Dendritic cell treated with granulocyte-macrophage colony-stimulating factor and Interleukin-4, amounts not matched to agents 40 ng/mL and 50 ng/mL, for 4 days (primary cell): Measurements from ENCODE around the gene POLR2E.

Experiments
- H3K27ac Mint-ChIP-seq: one replicate; pipeline ENCODE4 v1.8.0; 2022; ENCODE audit warnings: mild to moderate bottlenecking, mixed read lengths
- H3K27me3 Mint-ChIP-seq: one replicate; pipeline ENCODE4 v1.8.0; 2022; ENCODE audit warnings: mild to moderate bottlenecking, mixed read lengths
- H3K36me3 Mint-ChIP-seq: one replicate; pipeline ENCODE4 v1.8.0; 2022; ENCODE audit warnings: low read depth, mixed read lengths
- H3K4me1 Mint-ChIP-seq: one replicate; pipeline ENCODE4 v1.8.0; 2022; ENCODE audit warnings: low read depth, mixed read lengths
- H3K4me3 Mint-ChIP-seq: one replicate; pipeline ENCODE4 v1.8.0; 2022; ENCODE audit warnings: mild to moderate bottlenecking, moderate library complexity, mixed read lengths
- H3K9me3 Mint-ChIP-seq: one replicate; pipeline ENCODE4 v1.8.0; 2022; ENCODE audit warnings: mixed read lengths
- intact Hi-C: fragments of 100-400 bp; cut with micrococcal nuclease; formaldehyde crosslinking; loops from one replicate; pipeline ENCODE4 v1.15.0; 2022

Gene POLR2E

DNA sequence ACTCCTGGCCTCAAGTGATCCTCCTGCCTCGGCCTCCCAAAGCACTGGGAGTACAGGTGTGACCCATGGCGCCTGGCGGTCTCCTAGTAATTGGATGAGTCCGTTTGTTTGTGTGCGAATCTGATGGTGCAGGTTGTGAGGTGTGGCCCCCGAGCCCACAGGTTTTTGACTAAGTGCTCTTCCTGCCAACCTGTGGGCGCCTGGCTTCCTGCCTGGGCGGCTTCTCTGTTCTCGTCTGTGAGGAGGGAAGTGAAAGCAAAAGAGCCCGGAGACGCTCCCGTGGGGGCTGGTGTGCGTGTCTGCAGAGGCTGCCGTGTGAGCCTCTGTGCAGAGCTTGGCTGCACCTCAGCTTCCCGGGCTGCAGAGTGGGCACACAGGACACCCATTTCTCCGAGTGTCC is 18.2 kb downstream of the POLR2E start:
- Mint-ChIP-seq H3K36me3 (peaks cover 94% of the 10 kb centered on the region), H3K4me3 (peak overlapping the region; percentile 74), H3K27ac (peak overlapping the region; percentile 84), H3K27me3 (no peaks in the 10 kb centered on the region), H3K4me1 (peaks cover 75% of the 10 kb centered on the region), H3K9me3 (no peaks in the 10 kb centered on the region)
- intact Hi-C loops: no loop called here

DNA sequence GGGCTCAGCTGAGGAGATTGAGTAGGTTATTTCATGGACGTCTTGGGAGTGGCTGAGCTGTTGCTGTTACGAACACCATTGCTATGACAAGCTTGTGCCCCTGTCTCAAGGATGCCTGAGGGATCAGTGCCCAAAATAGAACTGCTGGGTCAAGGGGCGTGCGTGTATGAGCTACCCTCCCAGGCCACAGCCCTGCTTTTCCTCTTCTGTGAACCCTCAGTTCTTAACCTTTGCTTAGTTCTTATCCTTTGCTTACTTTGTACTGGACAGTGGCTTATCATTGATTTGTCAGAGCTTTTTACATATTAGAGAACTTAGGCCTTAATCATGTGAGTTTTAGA is 19.2 kb downstream of the POLR2E start:
- Mint-ChIP-seq H3K4me3 (peak overlapping the region; percentile 40), H3K4me1 (peaks cover 70% of the 10 kb centered on the region), H3K36me3 (peaks cover 92% of the 10 kb centered on the region), H3K27ac (peak overlapping the region; percentile 84), H3K27me3 (no peaks in the 10 kb centered on the region), H3K9me3 (no peaks in the 10 kb centered on the region)
- intact Hi-C loops: no loop called here

DNA sequence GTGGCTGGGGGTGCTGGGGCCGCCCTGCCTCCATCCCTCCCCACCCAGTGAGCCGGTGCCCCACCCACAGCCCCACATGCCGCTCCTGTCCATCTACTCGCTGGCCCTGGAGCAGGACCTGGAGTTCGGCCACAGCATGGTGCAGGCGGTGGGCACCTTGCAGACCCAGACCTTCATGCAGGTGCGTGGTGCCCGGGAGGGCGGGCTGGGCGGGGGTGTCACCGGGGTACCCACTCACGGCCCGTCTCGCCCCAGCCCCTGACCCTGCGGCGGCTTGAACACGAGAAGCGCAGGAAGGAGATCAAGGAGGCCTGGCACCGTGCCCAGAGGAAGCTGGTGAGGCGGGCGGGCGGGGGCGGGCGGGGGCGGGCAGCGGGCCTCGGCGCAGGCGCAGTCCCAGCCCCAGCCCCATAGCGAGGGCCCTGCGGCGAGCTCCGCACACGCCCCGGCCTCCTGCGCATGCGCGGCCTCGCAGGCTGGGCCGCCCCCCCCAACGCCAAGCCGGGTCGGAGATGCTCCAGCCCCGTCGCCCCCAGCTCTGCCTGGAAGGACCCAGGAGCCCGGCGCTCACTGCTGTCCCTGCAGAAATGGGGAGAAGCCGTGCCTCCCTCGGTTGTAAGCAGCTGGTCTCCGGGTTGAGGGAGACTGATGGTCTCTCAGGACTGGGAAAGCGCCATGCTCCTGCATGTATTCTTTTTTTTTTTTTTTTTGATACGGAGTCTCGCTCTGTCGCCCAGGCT is 20.5 kb downstream of the POLR2E start:
- peak overlapping the region; percentile 54 for H3K4me3 Mint-ChIP-seq
- H3K27ac Mint-ChIP-seq: peak overlapping the region; percentile 84
- H3K36me3 Mint-ChIP-seq: peaks cover 92% of the 10 kb centered on the region
- intact Hi-C loops: no loop called here
- H3K27me3 Mint-ChIP-seq: no peaks in the 10 kb centered on the region
- peaks cover 57% of the 10 kb centered on the region for H3K4me1 Mint-ChIP-seq
- H3K9me3 Mint-ChIP-seq: no peaks in the 10 kb centered on the region

DNA sequence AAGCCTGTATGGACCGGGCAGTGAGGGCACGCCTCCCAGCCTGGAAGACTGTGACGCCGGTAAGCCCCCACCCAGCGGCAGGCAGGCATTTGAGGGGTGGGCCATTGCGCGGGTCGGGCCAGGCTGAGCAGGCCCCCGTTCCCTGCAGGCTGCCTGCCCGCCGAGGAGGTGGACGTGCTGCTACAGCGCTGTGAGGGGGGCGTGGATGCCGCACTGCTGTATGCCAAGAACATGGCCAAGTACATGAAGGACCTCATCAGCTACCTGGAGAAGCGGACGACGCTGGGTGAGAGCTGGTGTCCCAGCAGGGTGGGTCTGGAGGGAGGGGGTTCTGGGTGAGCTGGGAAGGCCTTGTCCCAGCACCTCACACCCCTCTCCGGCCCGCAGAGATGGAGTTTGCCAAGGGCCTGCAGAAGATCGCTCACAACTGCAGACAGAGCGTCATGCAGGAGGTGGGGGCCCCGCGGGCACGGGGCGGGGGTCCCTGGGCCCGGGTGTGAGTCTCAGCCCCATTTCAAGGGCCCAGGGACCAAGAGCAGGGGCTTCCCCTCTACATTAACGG is 21.1 kb downstream of the POLR2E start:
- Mint-ChIP-seq H3K4me3 (peak overlapping the region; percentile 54), H3K27me3 (no peaks in the 10 kb centered on the region), H3K27ac (peak overlapping the region; percentile 71), H3K9me3 (no peaks in the 10 kb centered on the region), H3K36me3 (peaks cover 92% of the 10 kb centered on the region), H3K4me1 (peaks cover 61% of the 10 kb centered on the region)
- intact Hi-C loops: no loop called here

DNA sequence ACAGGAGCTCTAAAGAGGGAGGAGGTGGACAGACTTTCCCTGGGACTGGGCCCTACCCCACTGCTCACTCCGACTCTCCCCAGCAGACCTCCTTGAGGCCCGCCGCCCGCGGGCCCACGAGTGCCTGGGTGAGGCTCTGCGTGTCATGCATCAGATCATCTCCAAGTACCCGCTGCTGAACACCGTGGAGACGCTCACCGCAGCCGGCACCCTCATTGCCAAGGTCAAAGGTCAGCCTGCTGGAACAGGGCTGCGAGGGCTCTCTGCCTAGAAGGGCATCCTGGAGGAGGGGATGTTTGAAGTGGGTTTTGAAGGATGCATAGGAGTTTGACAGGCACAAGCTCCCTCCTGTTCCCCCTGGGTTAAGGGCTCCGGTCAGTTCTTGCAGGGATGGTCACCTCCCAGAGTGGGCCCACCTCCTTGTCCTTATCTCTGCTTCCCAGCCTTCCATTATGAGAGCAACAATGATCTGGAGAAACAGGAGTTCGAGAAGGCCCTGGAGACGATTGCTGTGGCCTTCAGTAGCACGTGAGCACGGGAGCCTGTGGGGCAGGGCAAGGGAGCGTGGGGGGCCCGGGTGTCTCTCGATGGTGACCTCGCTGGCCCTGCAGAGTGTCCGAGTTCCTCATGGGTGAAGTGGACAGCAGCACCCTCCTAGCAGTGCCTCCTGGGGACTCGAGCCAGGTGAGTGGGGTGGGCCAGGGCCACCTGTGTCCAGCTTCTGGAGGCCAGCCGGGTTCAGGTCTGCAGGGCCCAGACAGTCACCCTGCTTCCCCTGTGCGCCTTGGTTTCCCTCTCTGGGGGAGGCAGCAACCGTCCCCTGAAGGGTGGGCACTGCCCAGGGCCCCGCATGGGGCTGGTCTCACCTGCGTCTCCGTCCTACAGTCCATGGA is 21.9 kb downstream of the POLR2E start:
- no peaks in the 10 kb centered on the region for H3K27me3 Mint-ChIP-seq
- H3K36me3 Mint-ChIP-seq: peaks cover 92% of the 10 kb centered on the region
- peaks cover 68% of the 10 kb centered on the region for H3K4me1 Mint-ChIP-seq
- intact Hi-C loops: no loop called here
- peak overlapping the region; percentile 71 for H3K27ac Mint-ChIP-seq
- H3K9me3 Mint-ChIP-seq: no peaks in the 10 kb centered on the region
- peak overlapping the region; percentile 54 for H3K4me3 Mint-ChIP-seq

DNA sequence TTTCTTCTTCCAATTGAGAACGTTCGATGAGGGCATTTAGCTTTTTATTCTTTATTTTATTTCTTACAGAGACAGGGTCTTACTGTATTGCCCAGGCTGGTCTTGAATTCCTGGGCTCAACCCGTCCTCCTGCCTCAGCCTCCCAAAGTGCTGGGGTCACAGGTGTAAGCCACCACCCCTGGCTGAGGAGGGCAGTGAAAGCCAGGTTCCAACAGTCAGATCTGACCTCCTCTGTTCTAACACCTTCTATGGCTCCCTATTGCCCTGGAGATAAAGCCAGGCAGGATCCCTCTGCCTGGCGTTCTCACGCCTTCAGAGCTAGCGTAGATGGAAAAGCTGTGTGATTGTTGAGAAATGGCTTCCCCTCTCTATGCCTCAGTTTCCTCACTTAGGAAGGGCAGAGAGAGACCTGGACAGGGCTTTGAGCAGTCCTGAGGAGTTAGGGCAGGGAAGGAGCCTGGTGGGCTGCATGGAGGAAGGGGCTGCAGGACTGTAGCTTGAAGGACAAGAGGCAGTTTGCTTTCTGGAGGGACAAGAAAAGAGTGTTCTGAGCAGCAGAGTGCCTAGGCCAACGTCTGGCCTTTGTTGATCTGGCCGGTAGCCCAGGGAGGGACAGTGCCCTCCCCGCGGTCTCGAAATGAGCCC is 22.7 kb downstream of the POLR2E start:
- no peaks in the 10 kb centered on the region for H3K9me3 Mint-ChIP-seq
- intact Hi-C loops: no loop called here
- peak overlapping the region; percentile 50 for H3K27ac Mint-ChIP-seq
- H3K4me1 Mint-ChIP-seq: peaks cover 65% of the 10 kb centered on the region
- peaks cover 92% of the 10 kb centered on the region for H3K36me3 Mint-ChIP-seq
- no peak overlapping the region for H3K4me3 Mint-ChIP-seq
- H3K27me3 Mint-ChIP-seq: no peaks in the 10 kb centered on the region

DNA sequence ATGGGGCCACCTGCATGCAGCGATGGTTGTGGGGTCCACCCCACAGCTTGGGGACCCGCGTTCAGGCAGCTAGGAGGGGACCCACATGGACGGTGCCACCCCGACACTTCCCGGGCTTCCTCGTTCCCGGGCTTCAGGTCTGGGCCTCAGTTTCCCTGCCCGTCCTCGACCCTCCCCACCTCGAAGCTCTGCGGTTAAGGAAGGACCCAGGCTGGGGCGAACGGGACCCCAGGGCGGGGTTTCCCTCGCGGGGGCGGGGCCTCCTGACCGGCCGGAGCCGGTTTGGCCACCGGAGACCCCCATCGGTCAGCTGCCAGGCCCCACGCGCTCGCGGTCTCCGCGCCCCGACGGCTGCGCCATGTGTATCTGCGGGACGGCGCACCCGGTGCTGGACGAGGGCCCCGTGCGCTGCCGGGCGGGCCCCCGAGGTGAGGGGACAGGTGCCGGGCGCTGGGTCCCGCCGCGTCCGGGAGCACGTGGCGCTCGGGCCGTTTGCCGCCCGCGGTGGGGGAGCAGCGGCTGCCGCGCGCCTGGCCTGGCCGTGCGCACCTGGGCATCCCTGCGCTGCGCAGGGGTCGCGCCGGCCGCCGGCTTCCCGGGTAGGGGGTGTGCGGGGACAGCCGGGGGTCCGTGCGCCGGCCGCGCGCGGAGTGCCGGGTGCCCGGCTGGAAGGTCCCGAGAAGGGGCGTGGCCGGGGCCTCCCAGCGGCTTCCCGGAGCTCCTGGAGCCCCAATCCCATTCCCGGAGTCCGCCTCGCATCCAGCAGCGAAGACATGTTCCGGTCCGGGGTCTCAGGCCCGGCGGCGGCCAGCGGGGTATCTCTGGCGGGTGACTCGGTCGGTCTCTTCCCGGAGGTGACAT is 24.0 kb downstream of the POLR2E start:
- Mint-ChIP-seq H3K4me3 (no peak overlapping the region), H3K9me3 (no peaks in the 10 kb centered on the region), H3K27ac (peak overlapping the region; percentile 50), H3K27me3 (no peaks in the 10 kb centered on the region), H3K4me1 (peaks cover 55% of the 10 kb centered on the region), H3K36me3 (peaks cover 81% of the 10 kb centered on the region)
- intact Hi-C loops: no loop called here

DNA sequence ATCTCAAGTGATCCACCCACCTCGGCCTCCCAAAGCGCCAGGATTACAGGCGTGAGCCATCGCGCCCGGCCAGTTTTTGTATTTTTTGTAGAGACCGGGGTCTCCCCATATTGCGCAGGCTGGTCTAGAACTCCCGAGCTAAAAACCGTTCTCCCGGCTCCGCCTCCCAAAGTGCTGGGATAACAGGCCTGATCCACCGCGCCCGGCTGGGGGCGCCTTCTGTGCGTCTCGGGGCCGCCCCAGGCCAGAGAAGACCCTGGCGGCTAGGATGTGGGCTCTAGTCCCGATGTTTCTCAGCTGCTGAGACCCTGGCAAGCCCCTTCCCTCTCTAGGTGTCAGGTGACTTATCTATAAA is 24.6 kb downstream of the POLR2E start:
- Mint-ChIP-seq H3K27ac (no peak overlapping the region), H3K36me3 (peaks cover 75% of the 10 kb centered on the region), H3K27me3 (no peaks in the 10 kb centered on the region), H3K9me3 (no peaks in the 10 kb centered on the region), H3K4me1 (peaks cover 55% of the 10 kb centered on the region), H3K4me3 (no peak overlapping the region)
- intact Hi-C loops: no loop called here

DNA sequence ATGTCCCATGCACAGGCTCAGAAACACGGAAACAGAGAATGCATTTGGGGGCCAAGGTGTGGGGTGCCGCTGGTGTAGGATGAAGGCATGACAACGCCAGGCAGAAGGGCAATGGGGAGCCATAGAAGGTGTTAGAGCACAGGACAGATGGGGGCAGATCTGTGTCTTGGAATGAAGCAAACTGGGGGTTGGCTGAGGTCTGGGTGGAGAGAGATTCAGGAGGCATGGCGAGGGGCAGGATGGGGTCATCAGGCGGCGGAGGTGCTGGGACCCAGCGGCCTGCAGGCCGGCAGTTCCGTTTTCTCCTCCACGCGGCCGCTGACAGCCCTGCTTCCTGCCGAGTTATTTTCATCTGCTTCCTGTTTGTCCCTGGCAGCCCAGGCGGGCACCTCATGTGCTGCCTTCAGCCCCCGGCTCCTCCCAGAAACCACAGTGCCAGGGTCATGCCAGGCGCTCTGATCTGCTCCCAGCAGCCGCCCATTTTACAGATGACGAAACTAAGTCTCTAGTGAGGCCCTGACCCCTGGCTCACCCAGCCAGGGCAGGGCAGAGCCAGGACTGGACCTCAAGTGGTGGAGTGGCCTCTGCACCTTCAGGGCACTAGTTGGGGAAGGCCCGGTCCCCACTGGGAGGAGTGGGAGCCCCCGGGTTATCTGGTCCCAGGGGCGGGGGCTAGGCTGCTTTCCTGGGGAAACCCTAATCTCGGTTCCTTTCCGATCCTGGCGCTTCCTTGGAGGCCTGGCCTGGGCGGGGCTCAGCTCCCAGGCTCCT is 26.0 kb downstream of the POLR2E start:
- peaks cover 62% of the 10 kb centered on the region for H3K4me1 Mint-ChIP-seq

DNA sequence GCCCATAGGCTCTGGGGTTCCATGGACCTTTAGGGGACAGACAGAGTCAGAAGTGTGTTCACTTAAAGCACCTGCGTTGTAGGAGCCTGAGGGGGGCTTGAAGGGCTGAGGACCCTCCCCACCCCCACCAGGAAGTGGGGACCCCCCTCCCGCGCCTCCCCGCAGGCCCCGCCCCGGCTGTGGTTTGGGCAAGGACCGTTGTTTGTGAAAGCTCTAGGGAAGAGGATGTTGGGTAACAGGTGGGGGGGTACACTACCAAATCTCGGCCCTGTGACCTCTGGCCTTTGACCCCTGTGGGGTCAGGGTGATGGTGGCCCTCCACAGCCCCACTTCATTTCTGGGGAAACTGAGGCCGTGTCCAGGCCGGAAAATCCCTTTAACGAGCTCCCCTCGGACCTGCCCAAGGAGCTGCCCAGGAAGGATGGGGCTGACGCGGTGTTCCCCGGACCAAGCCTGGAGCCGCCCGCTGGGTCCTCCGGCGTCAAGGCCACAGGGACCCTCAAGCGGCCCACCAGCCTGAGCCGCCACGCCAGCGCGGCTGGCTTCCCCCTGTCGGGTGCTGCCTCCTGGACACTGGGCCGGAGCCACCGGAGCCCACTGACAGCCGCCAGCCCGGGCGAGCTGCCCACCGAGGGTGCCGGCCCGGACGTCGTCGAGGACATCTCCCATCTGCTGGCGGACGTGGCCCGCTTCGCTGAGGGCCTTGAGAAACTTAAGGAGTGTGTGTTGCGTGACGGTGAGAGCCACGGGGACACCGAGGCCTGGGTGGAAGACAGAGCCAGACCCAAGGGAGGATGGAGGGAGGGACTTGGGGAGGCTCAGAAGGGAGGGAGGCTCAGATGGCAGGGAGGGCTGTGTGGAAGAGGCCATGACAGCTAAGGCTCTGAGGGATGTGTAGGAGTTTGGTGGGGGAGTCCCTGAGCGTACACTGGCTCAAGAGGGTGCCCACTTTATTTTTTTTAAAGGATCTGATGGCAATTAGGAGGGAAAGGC is 26.9 kb downstream of the POLR2E start:
- peaks cover 4% of the 10 kb centered on the region for H3K27me3 Mint-ChIP-seq
- peak overlapping the region; percentile 97 for H3K4me3 Mint-ChIP-seq

More for the DNA sequence above, 26.0 kb downstream of the POLR2E start:
- intact Hi-C loops: loop anchor here (2.0 to 5.0 kb wide), 3 partner anchors 30 to 47 kb away; partner anchors contain the start of genes GPX4, RNU6-2 and TMEM259
- H3K27me3 Mint-ChIP-seq: no peaks in the 10 kb centered on the region
- H3K27ac Mint-ChIP-seq: peak overlapping the region; percentile 91
- H3K36me3 Mint-ChIP-seq: peaks cover 67% of the 10 kb centered on the region
- no peaks in the 10 kb centered on the region for H3K9me3 Mint-ChIP-seq
- H3K4me3 Mint-ChIP-seq: peak overlapping the region; percentile 97

DNA sequence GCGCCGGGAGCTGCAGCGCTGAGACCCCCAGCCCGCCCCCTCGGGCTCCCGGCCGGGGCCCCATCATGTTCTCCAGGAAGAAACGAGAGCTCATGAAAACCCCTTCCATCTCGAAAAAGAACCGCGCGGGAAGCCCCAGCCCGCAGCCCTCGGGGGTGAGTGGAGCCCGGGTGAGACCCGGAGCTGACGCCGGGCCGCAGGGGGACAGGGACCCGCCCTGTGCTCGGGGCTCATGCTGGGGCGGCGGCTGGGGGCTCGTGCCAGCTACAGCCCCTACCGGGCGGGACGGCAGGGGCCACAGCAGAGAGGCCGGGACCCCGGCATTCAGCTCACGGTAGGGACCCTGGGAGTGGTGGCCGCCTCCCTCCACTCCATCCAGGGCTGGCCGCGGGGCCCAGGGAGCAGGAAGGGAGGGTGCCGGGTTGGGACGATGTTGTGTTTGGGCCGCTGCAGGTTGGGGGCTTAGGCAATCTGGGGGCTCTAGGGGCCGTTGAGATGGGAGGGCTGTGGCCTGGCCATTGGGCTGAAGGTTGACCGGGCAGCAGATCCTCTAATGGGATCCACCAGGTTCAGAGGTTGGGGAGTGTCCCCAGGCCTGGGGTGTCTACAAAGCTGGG is 27.7 kb downstream of the POLR2E start:
- H3K27me3 Mint-ChIP-seq: peaks cover 4% of the 10 kb centered on the region
- H3K27ac Mint-ChIP-seq: peak overlapping the region; percentile 91
- H3K36me3 Mint-ChIP-seq: peaks cover 58% of the 10 kb centered on the region
- intact Hi-C loops: loop anchor here (5.0 kb wide), 2 partner anchors 35 to 45 kb away; partner anchors contain the start of genes GPX4, RNU6-2 and TMEM259
- peak overlapping the region; percentile 97 for H3K4me3 Mint-ChIP-seq
- H3K4me1 Mint-ChIP-seq: peaks cover 56% of the 10 kb centered on the region
- H3K9me3 Mint-ChIP-seq: no peaks in the 10 kb centered on the region

More for the DNA sequence above, 26.9 kb downstream of the POLR2E start:
- intact Hi-C loops: loop anchor here (2.0 to 5.0 kb wide), 3 partner anchors 30 to 46 kb away; partner anchors contain the start of genes GPX4, RNU6-2 and TMEM259
- peaks cover 62% of the 10 kb centered on the region for H3K36me3 Mint-ChIP-seq
- H3K4me1 Mint-ChIP-seq: peaks cover 62% of the 10 kb centered on the region
- H3K9me3 Mint-ChIP-seq: no peaks in the 10 kb centered on the region
- H3K27ac Mint-ChIP-seq: peak overlapping the region; percentile 91
